Measurements from ENCODE around the gene RBFOX2. TPM values are rescaled to one million over a fixed set of nuclear protein-coding genes. Genes with fewer than 3 reads are reported as not detected.
"Not testable (repeated sequence)": the region's sequence is repeated elsewhere in the genome, so short reads cannot be mapped to it uniquely, and the experiment has no call there.

RBFOX2 gene
- total and polyA plus RNA-seq, 2 donors (not counting 3 experiments of a cell fraction or from before 2014, with no cell fraction given) = 125 to 142 TPM

DNA sequence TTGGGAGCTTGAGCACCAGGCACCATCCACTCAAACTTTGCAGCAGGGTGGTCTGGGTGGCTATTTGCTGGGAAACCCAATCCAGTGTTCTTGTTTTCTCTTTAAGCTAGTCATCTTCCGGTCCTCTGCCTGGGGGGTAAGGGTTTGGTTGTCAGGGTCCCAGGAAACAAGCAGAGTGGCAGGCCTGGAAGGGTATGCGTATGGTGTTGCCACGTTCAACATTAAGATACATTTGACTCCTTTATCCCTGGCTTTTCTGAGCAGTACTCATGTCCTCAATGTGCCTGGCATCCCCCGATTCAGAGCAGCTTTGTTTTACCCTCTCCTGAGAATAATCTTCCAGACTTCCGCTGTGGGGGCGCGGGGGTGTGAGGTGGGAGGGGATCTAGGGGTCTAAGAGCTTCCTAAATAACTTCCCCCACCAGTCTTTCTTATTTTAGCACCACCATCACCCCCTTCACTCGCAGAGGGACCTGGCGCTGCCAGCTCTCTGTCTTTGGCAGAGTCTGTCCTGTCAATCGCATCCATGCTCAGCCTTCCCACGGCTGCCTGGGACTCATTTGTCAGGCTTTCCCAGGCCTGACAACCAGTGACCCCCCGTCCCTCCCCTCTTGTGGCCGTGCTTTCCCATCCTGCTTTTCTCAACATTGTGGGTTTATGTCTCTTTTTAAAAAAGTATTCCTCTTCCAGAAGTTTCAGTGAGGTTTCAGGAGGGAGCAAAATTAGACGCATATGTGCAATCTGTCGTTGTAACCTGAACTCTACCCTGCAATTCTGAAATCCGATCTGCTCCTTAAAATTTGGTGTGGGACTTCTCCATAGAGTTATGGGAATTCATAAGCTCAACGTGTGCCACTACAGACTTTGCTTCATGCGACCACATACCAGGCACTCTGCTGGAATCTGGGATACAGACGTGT, 27.0 kb upstream of the RBFOX2 start:
- no peak overlapping the region for H3K4me3 ChIP-seq (replicated peaks in 1 of 3; ENCODE audit: insufficient read depth in 1 of 3, low read depth in 1 of 3, low read length in 3 of 3)
- no TSS peak for BruUV-seq (replicated peaks)
- CTCF ChIA-PET = interaction anchor here (0.8 to 4.1 kb wide), 2 partner anchors 10 to 17 kb away, joined by 4 to 29 read pairs; no protein-coding TSS in a partner anchor
- H3K4me1 ChIP-seq (ENCODE audit: control insufficient read depth, extremely low read depth, insufficient read depth, low read length) = no peaks in the 10 kb centered on the region
- no peak overlapping the region for H3K9ac ChIP-seq (replicated peaks; ENCODE audit: extremely low read depth, insufficient read depth, low read length)
- H3K79me2 ChIP-seq (ENCODE audit: control insufficient read depth, insufficient read depth, low read length) = no peaks in the 10 kb centered on the region
- TF ChIP-seq EZH2 (IDR thresholded peaks at IDR 0.05; ENCODE audit: borderline replicate concordance, low read depth, low read length, severe bottlenecking) (no peak), MAX (IDR thresholded peaks at IDR 0.05; ENCODE audit: insufficient read depth, insufficient read length) (no peak), POLR2A (IDR thresholded peaks at IDR 0.05; ENCODE audit: low read depth, low read length) (no peak), FOS (IDR thresholded peaks at IDR 0.05; ENCODE audit: borderline replicate concordance, insufficient read depth, low read length) (no peak), MYC (IDR thresholded peaks at IDR 0.05; ENCODE audit: low read depth, low read length) (no peak)
- TF ChIP-seq, protein P1, sequence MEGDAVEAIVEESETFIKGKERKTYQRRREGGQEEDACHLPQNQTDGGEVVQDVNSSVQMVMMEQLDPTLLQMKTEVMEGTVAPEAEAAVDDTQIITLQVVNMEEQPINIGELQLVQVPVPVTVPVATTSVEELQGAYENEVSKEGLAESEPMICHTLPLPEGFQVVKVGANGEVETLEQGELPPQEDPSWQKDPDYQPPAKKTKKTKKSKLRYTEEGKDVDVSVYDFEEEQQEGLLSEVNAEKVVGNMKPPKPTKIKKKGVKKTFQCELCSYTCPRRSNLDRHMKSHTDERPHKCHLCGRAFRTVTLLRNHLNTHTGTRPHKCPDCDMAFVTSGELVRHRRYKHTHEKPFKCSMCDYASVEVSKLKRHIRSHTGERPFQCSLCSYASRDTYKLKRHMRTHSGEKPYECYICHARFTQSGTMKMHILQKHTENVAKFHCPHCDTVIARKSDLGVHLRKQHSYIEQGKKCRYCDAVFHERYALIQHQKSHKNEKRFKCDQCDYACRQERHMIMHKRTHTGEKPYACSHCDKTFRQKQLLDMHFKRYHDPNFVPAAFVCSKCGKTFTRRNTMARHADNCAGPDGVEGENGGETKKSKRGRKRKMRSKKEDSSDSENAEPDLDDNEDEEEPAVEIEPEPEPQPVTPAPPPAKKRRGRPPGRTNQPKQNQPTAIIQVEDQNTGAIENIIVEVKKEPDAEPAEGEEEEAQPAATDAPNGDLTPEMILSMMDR (IDR thresholded peaks at IDR 0.05; ENCODE audit: extremely low read depth in 1 of 2, insufficient read depth in 1 of 2, low read depth in 1 of 2, low read length in 2 of 2) = no peak
- no peaks in the 10 kb centered on the region for H3K27me3 ChIP-seq (ENCODE audit: control insufficient read depth in 2 of 2, insufficient read depth in 2 of 2, low read length in 2 of 2)
- intact Hi-C loops (cut with micrococcal nuclease) = no loop called here
- H3K4me2 ChIP-seq (ENCODE audit: insufficient read depth, low read length) = no peak overlapping the region
- no peaks in the 10 kb centered on the region for H3K36me3 ChIP-seq (ENCODE audit: control insufficient read depth in 2 of 2, extremely low read depth in 1 of 2, insufficient read depth in 2 of 2, low read length in 2 of 2)
- H2AFZ ChIP-seq (ENCODE audit: low read depth, low read length) = no peak overlapping the region
- FAIRE-seq (no peak), DNase-seq (ENCODE audit: low read depth, low spot score) (no peak)
- no peaks in the 10 kb centered on the region for H4K20me1 ChIP-seq (replicated peaks; ENCODE audit: control insufficient read depth, extremely low read depth, insufficient read depth, low read length)
- no peaks in the 10 kb centered on the region for H3K9me3 ChIP-seq (replicated peaks; ENCODE audit: control insufficient read depth, insufficient read depth, low read length)
- POLR2A ChIA-PET = no interaction called here
- no peaks in the 10 kb centered on the region for H3K9me1 ChIP-seq (replicated peaks; ENCODE audit: control insufficient read depth, extremely low read depth, insufficient read depth, low read length)
- no peak overlapping the region for H3K27ac ChIP-seq (ENCODE audit: insufficient read depth, low read depth, low read length)
- dilution Hi-C loops (cut with MboI; ENCODE audit: extremely low pct_ligation_motif_present, low sequenced_read_pairs) = no loop called here

GRCh38 chr22:36054446-36054845, 25.8 kb upstream of the RBFOX2 start:
- H2AFZ ChIP-seq (ENCODE audit: low read depth, low read length); H3K9me1 ChIP-seq (replicated peaks; ENCODE audit: control insufficient read depth, extremely low read depth, insufficient read depth, low read length); H3K4me3 ChIP-seq (replicated peaks in 1 of 3; ENCODE audit: insufficient read depth in 1 of 3, low read depth in 1 of 3, low read length in 3 of 3); H3K4me1 ChIP-seq (ENCODE audit: control insufficient read depth, extremely low read depth, insufficient read depth, low read length); H3K4me2 ChIP-seq (ENCODE audit: insufficient read depth, low read length); DNase-seq (ENCODE audit: low read depth, low spot score); H4K20me1 ChIP-seq (replicated peaks; ENCODE audit: control insufficient read depth, extremely low read depth, insufficient read depth, low read length); dilution Hi-C loops (cut with MboI; ENCODE audit: extremely low pct_ligation_motif_present, low sequenced_read_pairs); H3K9ac ChIP-seq (replicated peaks; ENCODE audit: extremely low read depth, insufficient read depth, low read length); BruUV-seq (replicated peaks); H3K27ac ChIP-seq (ENCODE audit: insufficient read depth, low read depth, low read length); intact Hi-C loops (cut with micrococcal nuclease); FAIRE-seq; POLR2A ChIA-PET; H3K27me3 ChIP-seq (ENCODE audit: control insufficient read depth in 2 of 2, insufficient read depth in 2 of 2, low read length in 2 of 2); H3K36me3 ChIP-seq (ENCODE audit: control insufficient read depth in 2 of 2, extremely low read depth in 1 of 2, insufficient read depth in 2 of 2, low read length in 2 of 2); H3K79me2 ChIP-seq (ENCODE audit: control insufficient read depth, insufficient read depth, low read length); H3K9me3 ChIP-seq (replicated peaks; ENCODE audit: control insufficient read depth, insufficient read depth, low read length): not testable (repeated sequence)
- CTCF ChIA-PET = interaction anchor here (1.2 to 4.1 kb wide), 2 partner anchors 11 to 124 kb away, joined by 4 to 29 read pairs; no protein-coding TSS in a partner anchor
